Ammon's horn (tissue), 1 donor: ENCODE results near the gene ATRIP.
"Not testable (repeated sequence)": the region's sequence is repeated elsewhere in the genome, so short reads cannot be mapped to it uniquely, and the experiment has no call there.

Source experiments
- DNase-seq: peaks from one replicate; pipeline ENCODE4 v3.0.0-alpha.2; 2016; ENCODE audit warnings: low spot score

Gene ATRIP

GRCh38 chr3:48437812-48438211, 8.7 kb upstream of the ATRIP start:
- DNase-seq, result no peak

GRCh38 chr3:48439820-48440589, 6.5 kb upstream of the ATRIP start, which contains the start of the genes CCDC51 and TMA7:
TSS of gene CCDC51 (minus strand) at chr3:48440119. CDS start at chr3:48435128, 4,991 bp downstream.
TSS of gene TMA7 (plus strand) at chr3:48440257. CDS start at chr3:48440297, 40 bp downstream.
- DNase-seq, result peak; percentile 99

GRCh38 chr3:48440590-48440958, 6.0 kb upstream of the ATRIP start:
- no peak for DNase-seq

GRCh38 chr3:48441940-48442339, 4.6 kb upstream of the ATRIP start:
- no peak for DNase-seq

- no peak for DNase-seq
Measured at GRCh38 chr3:48445277-48445882, 1.2 kb upstream of the ATRIP start.

GRCh38 chr3:48446043-48446424, 503 bp upstream of the ATRIP start:
- DNase-seq, result no peak

- no peak for DNase-seq
Measured at GRCh38 chr3:48451270-48451669, 4.7 kb downstream of the ATRIP start.

GRCh38 chr3:48456456-48456855, 9.9 kb downstream of the ATRIP start:
- DNase-seq, result no peak

- DNase-seq, result no peak
Measured at GRCh38 chr3:48459331-48459730, 12.8 kb downstream of the ATRIP start.

GRCh38 chr3:48459773-48460516, 13.4 kb downstream of the ATRIP start:
- DNase-seq, result no peak

- DNase-seq, result no peak
Measured at GRCh38 chr3:48460517-48460902, 14.0 kb downstream of the ATRIP start.

- not testable (repeated sequence) for DNase-seq
Measured at GRCh38 chr3:48461767-48462166, 15.2 kb downstream of the ATRIP start.

GRCh38 chr3:48463703-48464102, 17.2 kb downstream of the ATRIP start:
- no peak for DNase-seq

- no peak for DNase-seq
Measured at GRCh38 chr3:48464713-48465221, 18.2 kb downstream of the ATRIP start.

GRCh38 chr3:48465237-48465530, 18.6 kb downstream of the ATRIP start:
- no peak for DNase-seq

- peak; percentile 100 for DNase-seq
Measured at GRCh38 chr3:48465531-48466378, 19.2 kb downstream of the ATRIP start.

GRCh38 chr3:48466386-48467109, 20.0 kb downstream of the ATRIP start:
- no peak for DNase-seq

GRCh38 chr3:48467110-48467454, 20.5 kb downstream of the ATRIP start:
- no peak for DNase-seq

- no peak for DNase-seq
Measured at GRCh38 chr3:48467473-48468267, 21.1 kb downstream of the ATRIP start.

- no peak for DNase-seq
Measured at GRCh38 chr3:48468329-48468731, 21.8 kb downstream of the ATRIP start.
